ENCODE results near the gene CHKA.

Gene CHKA

DNA sequence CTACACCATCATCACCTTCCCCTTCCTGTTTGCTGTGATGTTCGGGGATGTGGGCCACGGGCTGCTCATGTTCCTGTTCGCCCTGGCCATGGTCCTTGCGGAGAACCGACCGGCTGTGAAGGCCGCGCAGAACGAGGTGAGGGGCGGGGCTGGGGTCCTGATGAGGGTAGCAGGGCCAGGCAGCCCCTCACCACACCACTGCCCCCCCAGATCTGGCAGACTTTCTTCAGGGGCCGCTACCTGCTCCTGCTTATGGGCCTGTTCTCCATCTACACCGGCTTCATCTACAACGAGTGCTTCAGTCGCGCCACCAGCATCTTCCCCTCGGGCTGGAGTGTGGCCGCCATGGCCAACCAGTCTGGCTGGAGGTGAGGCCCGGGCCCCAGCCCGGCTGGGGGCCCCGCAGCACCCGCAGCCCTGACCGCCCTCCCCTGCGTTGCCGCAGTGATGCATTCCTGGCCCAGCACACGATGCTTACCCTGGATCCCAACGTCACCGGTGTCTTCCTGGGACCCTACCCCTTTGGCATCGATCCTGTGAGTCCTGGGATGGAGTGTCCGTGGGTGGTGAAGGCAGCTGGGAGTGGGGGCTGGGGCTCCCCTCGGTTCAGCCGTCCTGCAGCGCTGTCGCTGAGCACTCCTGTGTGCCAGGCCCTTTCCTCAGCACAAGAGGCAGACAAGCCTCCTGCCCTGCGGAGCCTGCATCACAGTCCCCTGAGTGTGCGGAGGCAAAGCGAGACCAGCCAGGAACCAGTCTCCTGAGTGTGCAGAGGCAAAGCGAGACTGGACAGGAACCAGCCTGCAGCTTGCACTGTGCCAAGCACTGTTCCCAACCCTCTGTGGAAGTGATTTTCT lies 73.5 kb downstream of the CHKA start:
- H3K4me3 ChIP-seq (ENCODE audit: low read depth, low read length) = no peak overlapping the region
- no peak for DNase-seq (ENCODE audit: low read depth)
- TF ChIP-seq, protein P1, sequence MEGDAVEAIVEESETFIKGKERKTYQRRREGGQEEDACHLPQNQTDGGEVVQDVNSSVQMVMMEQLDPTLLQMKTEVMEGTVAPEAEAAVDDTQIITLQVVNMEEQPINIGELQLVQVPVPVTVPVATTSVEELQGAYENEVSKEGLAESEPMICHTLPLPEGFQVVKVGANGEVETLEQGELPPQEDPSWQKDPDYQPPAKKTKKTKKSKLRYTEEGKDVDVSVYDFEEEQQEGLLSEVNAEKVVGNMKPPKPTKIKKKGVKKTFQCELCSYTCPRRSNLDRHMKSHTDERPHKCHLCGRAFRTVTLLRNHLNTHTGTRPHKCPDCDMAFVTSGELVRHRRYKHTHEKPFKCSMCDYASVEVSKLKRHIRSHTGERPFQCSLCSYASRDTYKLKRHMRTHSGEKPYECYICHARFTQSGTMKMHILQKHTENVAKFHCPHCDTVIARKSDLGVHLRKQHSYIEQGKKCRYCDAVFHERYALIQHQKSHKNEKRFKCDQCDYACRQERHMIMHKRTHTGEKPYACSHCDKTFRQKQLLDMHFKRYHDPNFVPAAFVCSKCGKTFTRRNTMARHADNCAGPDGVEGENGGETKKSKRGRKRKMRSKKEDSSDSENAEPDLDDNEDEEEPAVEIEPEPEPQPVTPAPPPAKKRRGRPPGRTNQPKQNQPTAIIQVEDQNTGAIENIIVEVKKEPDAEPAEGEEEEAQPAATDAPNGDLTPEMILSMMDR (IDR thresholded peaks at IDR 0.05; ENCODE audit: low read depth, low read length, missing control alignments) = no peak

DNA sequence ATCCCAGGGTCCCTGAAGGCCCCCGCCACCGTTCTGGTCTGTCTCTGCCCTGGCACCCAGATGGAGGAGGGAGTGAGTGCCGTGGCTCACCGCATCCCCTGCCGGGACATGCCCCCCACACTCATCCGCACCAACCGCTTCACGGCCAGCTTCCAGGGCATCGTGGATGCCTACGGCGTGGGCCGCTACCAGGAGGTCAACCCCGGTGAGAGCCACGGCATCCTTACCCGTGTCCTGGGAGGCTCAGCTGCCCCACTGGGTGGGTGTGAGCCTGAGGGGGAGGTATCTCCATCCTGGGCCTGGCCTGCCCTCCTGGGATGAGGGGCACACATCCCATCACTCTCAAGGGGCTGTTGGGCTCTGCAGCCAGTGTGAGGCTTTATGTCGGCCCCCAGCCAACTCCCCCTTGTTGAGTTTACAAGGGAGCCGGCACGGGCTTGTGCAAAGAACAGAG lies 76.3 kb downstream of the CHKA start:
- TF ChIP-seq, protein P1 (IDR thresholded peaks at IDR 0.05; ENCODE audit: low read depth, low read length, missing control alignments) = no peak
- no peak overlapping the region for H3K4me3 ChIP-seq (ENCODE audit: low read depth, low read length)
- DNase-seq (ENCODE audit: low read depth) = no peak

DNA sequence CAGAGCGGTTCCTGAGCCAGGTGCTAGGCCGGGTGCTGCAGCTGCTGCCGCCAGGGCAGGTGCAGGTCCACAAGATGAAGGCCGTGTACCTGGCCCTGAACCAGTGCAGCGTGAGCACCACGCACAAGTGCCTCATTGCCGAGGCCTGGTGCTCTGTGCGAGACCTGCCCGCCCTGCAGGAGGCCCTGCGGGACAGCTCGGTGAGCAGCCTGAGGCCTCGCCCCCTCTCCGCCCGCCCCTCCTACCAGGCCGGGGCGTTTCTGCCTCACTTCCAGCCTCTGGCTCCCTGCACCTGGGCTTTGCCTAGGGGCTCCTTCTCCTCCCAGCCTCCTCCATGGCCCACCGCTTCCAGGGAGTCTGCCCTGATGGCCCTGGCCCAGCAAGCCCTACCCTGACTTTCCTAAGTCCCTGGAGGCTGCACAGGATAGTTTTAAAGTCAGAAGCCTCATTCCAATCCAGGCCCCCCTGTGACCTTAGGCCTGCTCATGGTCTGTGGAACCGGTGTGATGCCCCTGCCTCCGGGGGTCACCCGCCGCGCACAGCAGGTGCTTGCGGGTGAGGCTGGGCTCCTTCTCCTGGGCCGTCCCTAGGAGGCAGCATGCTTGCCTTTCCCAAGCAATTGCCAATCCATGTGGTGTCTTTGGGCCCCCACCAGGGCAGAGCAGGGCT lies 76.9 kb downstream of the CHKA start:
- H3K4me3 ChIP-seq (ENCODE audit: low read depth, low read length) = no peak overlapping the region
- TF ChIP-seq, protein P1 (IDR thresholded peaks at IDR 0.05; ENCODE audit: low read depth, low read length, missing control alignments) = no peak
- no peak for DNase-seq (ENCODE audit: low read depth)

DNA sequence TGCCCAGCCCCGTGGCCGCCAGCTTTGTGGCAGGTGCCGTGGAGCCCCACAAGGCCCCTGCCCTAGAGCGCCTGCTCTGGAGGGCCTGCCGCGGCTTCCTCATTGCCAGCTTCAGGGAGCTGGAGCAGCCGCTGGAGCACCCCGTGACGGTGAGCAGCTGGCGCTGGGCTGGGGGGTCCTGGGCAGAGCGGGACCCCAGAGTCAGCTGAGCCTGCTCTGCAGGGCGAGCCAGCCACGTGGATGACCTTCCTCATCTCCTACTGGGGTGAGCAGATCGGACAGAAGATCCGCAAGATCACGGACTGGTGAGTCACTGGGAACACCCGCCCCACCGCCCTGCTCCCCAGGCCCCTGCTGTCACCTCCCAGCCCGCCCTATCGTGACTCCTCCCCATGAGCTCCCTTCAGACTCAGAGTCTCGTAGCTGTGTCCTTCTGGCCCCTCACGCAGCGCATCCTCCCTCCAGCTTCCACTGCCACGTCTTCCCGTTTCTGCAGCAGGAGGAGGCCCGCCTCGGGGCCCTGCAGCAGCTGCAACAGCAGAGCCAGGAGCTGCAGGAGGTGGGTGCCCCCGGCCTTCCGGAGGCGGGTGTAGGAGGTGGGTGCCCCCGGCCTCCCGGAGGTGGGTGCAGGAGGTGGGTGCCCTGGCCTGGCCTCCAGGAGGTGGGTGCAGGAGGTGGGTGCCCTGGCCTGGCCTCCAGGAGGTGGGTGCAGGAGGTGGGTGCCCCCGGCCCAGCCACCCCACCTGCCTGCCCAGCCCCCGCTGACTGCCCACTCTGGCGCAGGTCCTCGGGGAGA lies 77.6 kb downstream of the CHKA start:
- H3K4me3 ChIP-seq (ENCODE audit: low read depth, low read length) = no peak overlapping the region
- DNase-seq (ENCODE audit: low read depth) = no peak
- TF ChIP-seq, protein P1 (IDR thresholded peaks at IDR 0.05; ENCODE audit: low read depth, low read length, missing control alignments) = no peak

DNA sequence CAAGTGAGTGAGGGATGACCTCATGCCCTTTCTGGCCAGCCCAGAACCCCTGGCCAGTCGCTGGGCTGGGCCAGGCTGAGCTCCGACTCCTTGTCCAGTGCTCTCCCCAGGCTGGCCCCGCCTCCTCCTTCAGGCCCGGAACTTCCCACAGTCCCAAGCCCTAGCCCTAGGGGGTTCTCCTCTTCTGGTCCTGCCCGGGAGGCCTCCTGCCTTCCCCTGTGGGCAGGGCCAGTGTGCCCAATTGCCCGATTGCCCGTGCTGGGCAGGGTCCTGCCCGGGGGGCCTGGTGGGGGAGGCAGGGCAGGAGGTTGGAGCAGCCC lies 78.2 kb downstream of the CHKA start:
- H3K4me3 ChIP-seq (ENCODE audit: low read depth, low read length) = no peak overlapping the region
- no peak for DNase-seq (ENCODE audit: low read depth)
- TF ChIP-seq, protein P1 (IDR thresholded peaks at IDR 0.05; ENCODE audit: low read depth, low read length, missing control alignments) = no peak

DNA sequence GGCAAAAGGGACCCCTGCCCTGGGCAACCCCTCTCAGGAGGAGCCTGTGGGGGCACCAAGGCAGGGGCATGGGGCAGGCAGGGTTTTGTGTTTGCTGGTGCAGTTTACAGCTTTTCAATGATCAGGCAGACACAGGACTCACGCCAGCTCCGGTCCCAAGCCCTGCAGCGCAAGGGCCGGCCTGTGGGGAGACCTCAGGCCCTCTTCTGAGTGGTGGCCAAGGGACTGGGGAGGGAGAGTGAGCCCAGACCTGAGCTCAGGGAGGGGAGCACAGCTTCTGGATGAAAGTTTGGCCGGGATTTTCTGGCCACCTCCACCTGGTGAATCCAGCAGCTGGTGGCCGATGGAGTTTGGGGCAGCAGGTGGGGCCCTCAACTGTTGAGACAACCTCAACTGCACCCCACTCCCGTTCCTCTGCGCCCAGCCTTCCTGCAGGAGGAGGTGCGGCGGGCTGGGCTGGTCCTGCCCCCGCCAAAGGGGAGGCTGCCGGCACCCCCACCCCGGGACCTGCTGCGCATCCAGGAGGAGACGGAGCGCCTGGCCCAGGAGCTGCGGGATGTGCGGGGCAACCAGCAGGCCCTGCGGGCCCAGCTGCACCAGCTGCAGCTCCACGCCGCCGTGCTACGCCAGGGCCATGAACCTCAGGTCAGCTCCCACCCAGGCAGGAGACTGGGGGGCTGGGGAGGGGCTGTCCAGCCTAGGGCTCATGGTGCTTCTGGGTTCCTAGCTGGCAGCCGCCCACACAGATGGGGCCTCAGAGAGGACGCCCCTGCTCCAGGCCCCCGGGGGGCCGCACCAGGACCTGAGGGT lies 78.8 kb downstream of the CHKA start:
- H3K4me3 ChIP-seq (ENCODE audit: low read depth, low read length) = no peak overlapping the region
- no peak for DNase-seq (ENCODE audit: low read depth)
- TF ChIP-seq, protein P1 (IDR thresholded peaks at IDR 0.05; ENCODE audit: low read depth, low read length, missing control alignments) = no peak
